GM12878 (cell line): Measurements from ENCODE around the gene ZNF451.

Source experiments
- CBX3 ChIP-seq: fragments of 200-600 bp; sonication (generic); IDR thresholded peaks from 2 replicates; pipeline ENCODE4 v1.6.1; 2016; ENCODE audit warnings: low read depth, borderline replicate concordance
- CHD2 ChIP-seq: IDR thresholded peaks from 2 replicates; pipeline ENCODE4 v1.6.1; 2011; ENCODE audit warnings: low read depth, low read length, improper control_type of control experiment, borderline replicate concordance
- DPF2 ChIP-seq: fragments of 450-650 bp; IDR thresholded peaks from 2 replicates; pipeline ENCODE4 v1.6.1; 2017; ENCODE audit warnings: mild to moderate bottlenecking
- TF ChIP-seq, protein P1 (sequence below), 3 experiments: IDR thresholded peaks in 2 of 3; conservative IDR thresholded peaks in 1 of 3; 2 replicates each; pipeline ENCODE4 v1.5.1; 2011; ENCODE audit warnings: low read depth in 3 of 3, low read length in 3 of 3, mild to moderate bottlenecking in 3 of 3, control low read depth in 2 of 3, moderate library complexity in 2 of 3, inconsistent platforms in 1 of 3, mixed read lengths in 1 of 3; ENCODE audit not compliant: control insufficient read depth in 2 of 3, insufficient read depth in 1 of 3; ENCODE audit errors: extremely low read depth in 1 of 3

DNA sequence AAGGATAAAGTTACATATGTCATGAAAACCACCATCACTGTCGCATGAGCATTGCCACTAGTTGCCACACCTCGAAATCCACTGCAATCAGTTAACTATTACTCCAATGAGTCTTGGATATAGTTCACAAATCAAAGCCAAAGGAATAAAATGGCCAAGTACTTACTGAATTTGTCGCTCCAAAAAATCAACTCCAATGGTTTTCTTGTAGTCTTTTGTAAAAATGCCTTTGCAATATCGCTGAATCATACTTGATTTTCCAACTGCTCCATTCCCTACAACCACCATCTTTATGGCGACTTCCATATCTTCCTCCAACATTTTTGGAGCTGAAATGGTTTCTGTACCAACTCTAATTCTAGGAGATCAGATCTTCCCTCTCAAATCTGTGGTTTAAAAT lies 120.1 kb downstream of the ZNF451 start:
- TF ChIP-seq CBX3 (no peak), CHD2 (no peak), DPF2 (no peak)
- TF ChIP-seq, protein P1, sequence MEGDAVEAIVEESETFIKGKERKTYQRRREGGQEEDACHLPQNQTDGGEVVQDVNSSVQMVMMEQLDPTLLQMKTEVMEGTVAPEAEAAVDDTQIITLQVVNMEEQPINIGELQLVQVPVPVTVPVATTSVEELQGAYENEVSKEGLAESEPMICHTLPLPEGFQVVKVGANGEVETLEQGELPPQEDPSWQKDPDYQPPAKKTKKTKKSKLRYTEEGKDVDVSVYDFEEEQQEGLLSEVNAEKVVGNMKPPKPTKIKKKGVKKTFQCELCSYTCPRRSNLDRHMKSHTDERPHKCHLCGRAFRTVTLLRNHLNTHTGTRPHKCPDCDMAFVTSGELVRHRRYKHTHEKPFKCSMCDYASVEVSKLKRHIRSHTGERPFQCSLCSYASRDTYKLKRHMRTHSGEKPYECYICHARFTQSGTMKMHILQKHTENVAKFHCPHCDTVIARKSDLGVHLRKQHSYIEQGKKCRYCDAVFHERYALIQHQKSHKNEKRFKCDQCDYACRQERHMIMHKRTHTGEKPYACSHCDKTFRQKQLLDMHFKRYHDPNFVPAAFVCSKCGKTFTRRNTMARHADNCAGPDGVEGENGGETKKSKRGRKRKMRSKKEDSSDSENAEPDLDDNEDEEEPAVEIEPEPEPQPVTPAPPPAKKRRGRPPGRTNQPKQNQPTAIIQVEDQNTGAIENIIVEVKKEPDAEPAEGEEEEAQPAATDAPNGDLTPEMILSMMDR (IDR thresholded peaks at IDR 0.05 in 2 of 3, conservative IDR thresholded peaks at IDR 0.05 in 1 of 3; ENCODE audit: control insufficient read depth in 2 of 3, extremely low read depth in 1 of 3, insufficient read depth in 1 of 3, low read depth in 3 of 3, low read length in 3 of 3) = no peak
